GM18867 (cell line): ENCODE data around the gene MZB1.

ENCODE experiments used
- ATAC-seq: cut with Tn5 transposase; IDR thresholded peaks from one replicate; pipeline ENCODE4 v1.9.1; 2021; ENCODE audit warnings: mild to moderate bottlenecking, moderate library complexity; ENCODE audit not compliant: unreplicated experiment

Gene MZB1, protein sequence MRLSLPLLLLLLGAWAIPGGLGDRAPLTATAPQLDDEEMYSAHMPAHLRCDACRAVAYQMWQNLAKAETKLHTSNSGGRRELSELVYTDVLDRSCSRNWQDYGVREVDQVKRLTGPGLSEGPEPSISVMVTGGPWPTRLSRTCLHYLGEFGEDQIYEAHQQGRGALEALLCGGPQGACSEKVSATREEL

DNA sequence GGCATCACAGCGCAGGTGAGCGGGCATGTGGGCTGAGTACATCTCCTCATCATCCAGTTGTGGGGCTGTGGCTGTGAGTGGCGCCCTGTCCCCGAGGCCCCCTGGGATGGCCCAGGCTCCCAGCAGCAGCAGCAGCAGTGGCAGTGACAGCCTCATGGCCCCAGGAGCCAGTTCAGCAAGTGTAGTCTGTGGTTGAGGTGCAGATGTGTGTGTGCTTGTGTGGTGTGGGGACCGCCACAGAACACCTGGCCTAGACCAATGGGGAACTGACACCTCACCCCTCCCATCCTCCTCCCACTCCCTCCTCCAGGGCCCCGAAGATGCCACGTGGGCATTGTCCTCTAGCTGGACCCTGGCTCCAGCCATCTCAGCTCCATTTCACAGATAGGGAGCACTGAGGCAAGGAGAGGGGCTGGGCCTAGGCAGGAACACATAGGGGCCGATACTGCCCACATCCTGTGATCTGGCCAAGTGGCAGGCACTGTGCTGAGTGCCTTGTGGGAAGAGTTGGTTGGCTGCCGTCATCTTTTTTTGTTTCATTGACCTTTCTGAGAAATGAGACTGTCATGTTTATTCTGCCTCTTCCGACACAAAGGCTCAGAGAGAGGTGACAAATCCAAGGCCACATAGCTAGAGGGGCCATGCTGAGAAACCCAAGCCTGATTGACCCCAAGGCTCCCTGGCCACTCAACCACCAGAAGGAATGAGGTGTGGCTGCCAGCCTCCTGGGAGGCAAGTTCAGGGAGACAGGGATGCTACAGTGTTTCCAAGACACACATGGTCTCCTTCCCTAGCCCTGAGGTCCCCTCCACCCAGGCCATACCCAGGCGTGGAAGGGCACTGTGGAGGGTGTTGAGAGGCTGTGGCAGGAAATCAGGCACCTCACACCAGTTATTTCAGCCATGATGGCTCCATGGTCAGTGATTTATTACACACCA, at the start of gene MZB1:
TSS of gene MZB1 (minus strand) at position 213 of the 938 bp plus-strand sequence. CDS start at position 156, 57 bp downstream.
- peak; percentile 46 for ATAC-seq

DNA sequence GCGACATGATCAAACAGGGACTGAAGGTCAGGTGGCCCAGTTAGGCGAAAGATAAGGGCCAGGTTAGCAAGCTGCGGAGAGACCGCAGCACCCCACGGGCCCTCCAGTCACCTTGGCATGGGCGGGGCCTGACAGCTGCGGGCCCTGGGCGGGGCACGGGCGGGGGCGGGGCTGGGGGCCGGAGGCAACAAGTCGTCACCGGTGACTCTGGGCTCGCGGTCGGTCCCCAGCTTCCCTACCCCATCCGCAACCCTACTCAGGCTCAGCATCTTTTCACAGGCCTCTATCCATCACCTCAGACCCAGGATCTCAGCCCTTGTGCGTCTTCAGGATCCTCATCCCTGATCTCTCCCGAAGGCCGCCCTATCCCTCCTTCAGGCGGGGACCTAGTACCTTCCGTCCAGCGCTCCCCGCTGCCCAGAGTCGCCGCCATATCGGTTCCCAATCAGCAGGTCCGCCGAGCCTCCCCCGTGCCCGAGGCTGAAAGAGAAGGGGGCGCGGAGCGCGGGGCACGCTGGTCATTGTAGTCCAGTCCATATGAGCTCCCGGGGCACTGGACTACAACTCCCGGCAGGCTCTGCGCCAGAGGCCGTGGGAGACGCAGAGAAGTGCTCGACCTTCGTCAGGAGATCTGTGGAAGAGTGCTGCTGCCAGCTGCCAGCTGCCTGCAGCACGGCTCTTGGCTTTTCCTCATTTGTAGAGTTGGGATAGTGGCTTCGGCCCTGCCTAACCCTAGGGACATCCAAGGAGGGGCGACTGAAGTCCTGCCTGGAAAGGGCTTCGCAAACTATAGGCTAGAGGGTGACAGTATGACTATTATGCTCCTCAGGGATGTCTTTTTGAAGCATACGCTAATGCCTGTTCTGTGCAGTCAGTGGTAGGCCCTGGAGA, 49.5 kb upstream of the MZB1 start, which contains the start of gene DNAJC18:
TSS of gene DNAJC18 (minus strand) at position 513 of the 891 bp plus-strand sequence. CDS start at position 433, 80 bp downstream.
- peak; percentile 94 for ATAC-seq

DNA sequence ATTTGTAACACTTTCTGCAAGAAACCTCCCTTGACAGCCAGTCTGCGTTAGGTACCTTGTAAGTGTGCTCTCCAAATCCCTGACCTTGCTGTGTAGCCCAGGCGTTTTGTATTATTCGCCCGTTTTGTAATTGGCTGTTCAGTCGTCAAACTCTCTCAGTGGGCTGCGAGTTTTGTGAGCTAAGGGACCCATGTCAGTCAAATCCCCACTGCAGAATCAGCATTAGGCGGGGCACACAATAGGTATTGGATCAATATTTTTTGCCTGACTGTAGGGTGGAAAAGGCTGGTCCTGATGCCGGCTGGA, 48.9 kb upstream of the MZB1 start:
- ATAC-seq: no peak

DNA sequence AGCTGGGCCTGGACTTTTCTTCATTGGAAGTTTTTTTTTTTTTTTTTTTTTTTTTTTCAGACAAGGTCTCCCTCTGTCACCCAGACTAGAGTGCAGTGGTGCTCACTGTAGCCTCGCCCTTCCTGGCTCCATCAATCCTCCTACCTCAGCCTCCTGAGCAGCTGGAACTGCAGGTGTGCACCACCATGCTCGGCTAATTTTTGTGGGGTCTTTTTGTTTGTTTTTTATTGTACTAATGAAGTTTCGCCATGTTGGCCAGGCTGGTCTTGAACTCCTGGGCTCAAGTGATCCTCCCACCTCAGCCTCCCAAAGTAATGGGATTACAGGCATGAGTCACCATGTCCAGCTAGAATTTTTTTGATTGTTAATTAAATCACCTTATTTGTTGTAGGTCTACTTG, 46.0 kb upstream of the MZB1 start:
- no peak for ATAC-seq

DNA sequence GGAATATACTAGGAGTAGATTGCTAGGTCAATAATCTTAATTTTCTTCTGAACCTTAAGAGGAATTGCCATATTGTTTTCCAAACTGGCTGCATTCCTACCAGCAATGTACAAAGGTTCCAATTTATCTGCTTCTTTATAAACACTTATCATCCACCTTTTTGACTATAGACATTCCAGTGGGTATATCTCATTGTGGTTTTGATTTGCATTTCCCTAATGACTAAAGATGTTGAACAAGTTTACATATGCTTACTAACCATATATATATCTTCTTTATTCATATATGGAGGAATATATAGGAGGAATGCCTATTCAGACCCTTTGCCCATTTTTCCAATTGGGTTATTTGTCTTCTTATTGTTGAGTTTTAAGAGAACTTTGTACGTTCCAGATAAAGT, 42.0 kb upstream of the MZB1 start:
- no peak for ATAC-seq

DNA sequence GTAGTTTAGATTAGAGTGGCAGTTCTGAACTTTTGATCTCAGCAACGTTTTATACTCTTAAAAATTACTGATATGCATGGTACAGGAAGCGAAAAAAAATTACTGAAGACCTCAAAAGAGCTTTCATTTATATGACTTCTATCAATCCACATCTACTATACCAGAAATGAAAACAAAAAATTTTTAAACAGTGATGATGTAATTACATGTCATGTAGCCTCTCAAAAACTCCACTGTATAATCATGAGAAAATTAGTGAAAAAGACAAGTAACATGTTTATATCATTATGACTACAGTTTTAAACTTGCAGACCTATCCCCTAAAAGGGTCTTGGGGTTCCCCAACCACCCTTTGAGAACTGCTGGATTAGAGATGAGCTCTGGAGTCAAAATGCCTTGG, 40.3 kb upstream of the MZB1 start:
- no peak for ATAC-seq

DNA sequence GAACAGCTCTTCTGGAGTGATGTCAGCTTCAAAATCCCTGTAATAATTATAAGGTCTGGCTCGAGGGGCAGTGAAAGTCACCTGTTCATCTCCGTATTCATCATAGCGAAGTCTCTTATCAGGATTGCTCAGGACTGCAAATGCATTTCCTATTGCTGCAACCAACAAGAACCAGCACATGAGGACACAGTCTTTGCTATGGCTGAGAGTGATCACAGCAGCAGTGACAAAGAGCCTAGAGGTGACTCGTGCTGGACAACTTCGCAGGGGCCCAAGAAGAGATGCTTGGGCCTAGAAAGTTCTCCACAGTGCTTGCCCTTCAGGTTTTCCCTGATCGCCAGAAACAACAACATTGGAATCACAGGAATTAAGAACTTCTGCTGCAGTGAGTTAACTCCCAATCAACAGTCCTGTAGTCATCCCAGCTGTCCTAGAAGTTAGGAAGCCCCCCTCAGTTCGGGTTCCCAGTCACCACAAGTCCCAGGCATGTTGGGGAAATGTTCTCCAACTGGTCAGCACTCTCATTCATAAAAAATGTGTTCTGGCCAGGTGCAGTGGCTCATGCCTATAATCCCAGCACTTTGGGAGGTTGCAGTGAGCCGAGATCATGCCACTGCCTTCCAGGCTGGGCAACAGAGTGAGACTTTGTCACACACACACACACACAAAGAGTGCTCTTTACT, 36.6 kb upstream of the MZB1 start:
- no peak for ATAC-seq

DNA sequence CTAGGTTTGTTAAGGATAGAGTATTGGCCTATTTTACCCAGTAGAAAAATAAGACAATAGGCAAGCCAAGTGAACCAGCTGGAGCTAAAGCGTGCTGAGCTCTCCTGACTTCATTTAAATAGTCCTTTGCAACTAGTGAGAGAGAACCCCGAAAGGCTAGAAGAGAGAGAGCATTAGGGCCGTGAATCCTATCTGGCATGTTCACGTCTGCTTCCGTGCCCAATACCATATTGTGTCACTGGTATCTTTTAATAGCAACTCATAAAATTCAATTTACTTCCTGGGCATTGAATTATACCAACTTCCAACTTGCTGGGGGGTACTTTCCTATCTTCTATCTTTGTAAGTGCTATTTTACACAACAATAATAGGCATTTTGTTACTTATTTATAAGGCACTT, 35.8 kb upstream of the MZB1 start:
- ATAC-seq: no peak

DNA sequence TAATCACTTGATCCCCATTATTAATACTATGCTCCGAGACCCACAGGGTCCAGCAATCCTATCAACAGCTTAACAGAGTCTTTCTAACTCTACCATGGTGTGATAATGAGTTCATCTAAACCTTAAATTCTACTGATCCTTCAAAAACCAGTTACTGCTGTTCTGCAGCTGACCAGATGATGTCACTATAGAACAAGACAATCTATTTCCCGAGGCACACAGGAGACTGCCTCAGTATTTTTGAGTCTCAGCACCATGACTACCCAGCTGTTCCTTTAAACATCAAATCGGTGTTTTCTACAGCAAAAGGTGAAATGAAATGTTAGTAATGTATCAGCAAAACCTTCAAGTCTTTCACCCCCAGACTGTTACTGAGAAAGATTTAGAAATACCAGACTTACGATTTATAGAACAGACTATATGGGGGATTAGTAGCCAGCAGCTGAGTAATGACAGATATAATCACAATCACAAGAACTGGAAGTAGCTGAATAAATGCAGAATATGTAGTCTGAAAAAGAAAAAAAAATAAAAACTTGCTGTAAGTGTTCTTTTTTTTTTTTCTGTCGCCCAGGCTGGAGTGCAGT, 32.7 kb upstream of the MZB1 start:
- ATAC-seq: peak; percentile 58

DNA sequence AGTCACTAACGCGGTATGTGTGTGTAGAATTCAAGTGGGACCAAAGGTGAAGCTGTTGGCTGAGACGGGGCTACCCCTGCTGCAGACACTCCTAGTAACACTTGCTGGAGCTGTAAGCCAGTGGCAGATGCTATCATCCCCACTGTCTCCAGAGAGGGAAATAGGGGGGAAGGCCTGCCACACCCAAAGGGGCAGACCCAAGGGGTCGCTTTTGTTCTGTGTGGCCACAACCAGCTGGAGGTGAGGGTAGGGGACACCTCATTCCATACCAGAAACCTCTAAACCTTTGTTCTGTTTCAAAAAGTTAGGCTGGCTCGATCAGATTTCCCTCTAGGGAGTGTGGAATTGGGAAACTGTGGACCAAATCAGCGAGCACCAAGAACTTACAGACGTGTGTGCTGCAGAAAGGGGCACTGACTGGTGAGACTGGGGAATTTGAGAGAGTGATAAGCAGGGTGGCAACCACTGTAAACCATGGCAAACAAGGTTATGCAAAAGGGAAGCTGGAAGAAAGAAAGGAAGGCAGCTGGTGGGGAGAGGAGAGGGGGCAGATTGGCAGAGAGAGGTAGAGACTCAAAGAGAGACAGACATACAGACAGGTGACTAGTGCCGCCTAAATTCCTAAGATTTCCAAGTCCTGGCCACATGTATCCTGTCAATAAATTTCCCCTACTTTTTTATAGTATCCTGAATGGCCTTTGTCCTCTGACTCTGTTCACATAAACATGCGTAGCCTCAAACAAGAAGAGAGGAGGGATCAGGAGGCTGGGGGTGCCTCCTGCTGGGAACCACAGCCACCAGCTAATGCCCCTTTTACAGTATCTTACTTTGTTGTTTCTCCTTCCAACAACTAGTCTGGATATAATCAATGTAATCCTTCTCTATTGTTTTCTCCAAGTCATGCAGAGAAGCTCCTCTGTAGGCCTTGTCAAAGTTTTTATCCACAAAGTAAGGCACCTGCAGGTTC, 29.8 kb upstream of the MZB1 start:
- no peak for ATAC-seq

DNA sequence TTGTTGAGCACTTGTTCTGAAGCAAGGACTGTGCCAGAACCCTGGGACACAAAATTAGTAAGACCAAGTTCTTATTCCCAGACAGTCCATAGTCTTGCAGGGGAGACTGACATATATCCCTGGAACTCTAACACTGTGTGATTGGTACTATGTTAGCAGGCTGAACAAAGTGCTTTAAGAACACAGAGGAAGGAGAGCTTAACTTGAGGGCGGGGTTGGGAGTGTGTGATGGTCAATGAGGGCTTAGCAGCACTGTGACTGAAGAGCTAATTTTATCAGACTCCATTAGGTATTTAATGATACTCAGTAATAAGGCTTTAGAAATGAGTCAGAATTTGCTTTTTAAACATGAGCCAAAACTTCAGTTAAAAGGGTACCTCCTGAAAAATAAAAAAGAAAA, 29.1 kb upstream of the MZB1 start:
- ATAC-seq: no peak

DNA sequence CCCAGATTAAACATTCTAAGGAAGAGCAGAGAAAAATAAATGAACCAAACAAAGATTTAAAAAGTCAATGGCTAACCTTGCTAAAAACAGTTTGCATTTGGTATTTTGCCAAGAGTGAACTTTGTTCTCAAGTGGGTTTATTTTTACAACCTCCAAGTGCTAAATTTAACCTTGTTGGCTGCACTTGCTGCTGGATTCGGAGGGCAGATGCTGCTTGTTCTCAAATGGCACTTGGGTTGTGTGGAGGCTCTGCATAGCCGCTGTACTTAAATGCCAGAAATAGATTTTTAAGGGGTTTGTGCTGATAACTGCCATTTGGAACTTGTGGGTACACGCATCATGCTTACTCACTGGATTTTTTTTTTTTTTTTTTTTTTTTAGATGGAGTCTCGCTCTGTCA, 27.5 kb upstream of the MZB1 start:
- ATAC-seq: no peak

DNA sequence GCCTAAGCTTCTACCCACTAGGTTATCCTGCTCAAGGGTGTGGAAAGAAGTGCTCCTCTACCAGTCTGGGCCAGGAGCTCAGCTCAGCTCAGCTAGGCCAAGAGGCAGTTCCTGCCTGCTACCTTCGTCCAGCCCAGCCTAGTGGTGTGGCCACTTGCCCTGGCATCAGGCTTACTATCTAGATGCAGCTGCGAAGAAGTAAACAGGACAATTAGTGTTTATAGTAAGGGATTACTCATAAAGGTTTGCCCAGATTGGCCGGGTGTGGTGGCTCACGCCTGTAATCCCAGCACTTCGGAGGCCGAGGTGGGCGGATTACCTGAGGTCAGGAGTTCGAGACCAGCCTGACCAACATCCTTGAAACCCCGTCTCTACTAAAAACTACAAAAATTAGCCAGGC, 26.9 kb upstream of the MZB1 start:
- ATAC-seq: no peak

DNA sequence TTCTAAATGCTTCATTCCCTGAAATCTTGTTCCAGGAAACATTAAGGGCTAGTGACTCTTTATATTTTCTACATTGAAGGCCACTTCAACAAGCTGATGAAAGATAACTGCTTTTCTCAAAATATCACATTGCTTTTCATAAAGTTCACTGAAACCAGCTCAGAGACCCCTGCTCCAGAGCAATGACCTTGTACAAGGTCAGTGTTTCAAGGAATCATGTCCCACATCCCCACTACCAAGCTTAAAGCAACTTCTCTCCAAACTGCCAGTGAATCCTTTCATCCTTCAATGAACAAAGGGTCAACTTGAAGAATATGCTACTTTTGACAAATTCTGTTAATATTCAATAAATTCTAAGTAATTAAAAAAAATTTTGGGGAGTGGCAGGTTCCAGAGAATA, 26.2 kb upstream of the MZB1 start:
- no peak for ATAC-seq

DNA sequence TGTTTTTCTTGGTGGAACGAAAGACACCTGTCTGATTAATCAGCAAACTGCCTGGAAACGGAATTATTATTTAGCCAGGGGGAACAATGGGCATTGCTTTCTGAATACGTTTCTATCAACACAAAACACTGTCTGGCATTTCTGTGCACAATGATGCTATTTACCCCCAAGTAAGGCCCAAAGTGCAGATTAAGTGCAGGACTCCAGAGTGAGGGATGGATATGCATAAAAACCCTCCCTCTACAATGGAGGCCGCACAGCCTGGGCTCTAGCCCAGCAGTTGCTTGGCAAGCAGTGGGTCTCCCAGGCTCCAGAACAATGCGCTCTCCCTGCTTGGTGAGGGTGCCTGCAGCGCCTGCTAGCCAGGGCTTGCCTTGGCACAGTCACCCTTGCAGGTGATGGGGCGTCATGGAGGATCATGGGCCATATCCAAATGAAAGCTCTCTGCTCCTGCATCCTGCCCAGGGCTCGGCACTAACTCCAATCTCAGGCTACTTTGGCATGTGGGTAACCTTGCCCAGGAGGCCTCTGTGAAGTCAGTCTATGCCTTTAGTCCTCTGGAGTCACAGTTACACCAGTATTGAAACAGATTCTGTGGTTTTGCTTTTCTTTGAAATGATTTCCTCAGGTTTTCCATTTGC, 25.6 kb upstream of the MZB1 start:
- ATAC-seq: no peak

DNA sequence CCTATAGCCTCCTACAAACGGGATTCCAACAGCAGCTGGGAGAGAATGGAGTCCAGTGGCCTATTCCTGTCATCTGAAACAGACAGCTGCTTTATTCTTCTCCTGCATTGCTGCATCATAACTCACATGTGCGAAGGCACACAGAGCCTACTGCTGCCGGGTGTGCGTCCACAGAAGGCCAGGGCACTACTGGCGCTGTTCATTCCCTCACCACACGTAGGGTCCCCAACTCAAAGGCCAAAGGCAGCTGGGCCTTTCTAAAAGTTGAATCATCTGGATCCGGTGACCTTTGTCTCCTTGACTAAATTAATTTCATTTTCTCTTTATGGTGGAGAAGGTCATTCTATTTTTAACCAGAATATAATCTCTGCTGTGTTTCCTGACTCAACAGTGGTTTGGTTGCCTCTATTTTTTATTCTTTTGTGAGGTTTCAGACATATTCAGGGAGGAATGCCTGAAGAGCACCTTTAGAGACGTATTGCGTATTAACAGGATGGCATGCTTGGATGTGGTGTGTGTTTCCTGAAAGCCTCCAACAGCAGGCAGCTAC, 24.9 kb upstream of the MZB1 start:
- ATAC-seq: no peak

DNA sequence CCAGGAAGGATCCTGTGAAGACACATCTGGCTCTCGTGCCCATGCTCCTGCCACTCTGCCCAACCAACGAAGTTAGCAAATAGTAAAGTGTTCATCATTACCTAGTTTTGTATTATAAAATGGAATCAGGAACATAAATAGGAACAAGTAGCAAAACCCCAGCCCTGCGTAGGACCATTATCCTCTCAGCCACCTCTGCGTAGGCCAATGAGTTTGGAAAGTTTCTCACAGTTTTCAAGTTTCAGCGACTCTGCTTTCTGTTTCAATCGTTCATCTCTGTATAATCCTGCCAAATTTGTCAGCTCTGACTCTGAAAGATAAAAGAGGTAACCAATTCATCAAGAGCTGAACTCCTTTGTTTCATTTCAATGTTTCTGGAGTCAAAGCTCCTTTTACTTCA, 24.2 kb upstream of the MZB1 start:
- no peak for ATAC-seq

DNA sequence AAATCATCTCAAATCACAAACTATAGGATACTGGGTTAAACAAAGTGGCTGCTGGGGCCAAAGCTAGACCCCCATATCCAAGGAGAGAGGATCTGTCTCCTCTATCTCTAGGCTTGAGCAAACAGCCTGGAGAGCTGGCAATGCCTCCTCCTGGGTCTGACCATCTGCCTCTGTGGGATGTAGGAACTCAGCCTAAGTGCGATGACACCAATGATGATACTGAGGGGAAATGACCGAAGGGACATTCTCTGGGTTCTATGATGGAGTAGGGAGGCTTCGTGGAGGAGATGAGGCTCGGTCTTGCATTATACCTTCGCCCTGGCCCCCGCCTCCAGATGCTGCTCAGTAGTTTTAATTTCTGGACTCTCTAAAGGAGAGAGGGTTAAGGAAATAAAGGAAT, 23.4 kb upstream of the MZB1 start:
- ATAC-seq: no peak
